ENCODE measurements around the gene TWSG1.
"Not testable (repeated sequence)": the region's sequence is repeated elsewhere in the genome, so short reads cannot be mapped to it uniquely, and the experiment has no call there.

The TWSG1 gene

DNA sequence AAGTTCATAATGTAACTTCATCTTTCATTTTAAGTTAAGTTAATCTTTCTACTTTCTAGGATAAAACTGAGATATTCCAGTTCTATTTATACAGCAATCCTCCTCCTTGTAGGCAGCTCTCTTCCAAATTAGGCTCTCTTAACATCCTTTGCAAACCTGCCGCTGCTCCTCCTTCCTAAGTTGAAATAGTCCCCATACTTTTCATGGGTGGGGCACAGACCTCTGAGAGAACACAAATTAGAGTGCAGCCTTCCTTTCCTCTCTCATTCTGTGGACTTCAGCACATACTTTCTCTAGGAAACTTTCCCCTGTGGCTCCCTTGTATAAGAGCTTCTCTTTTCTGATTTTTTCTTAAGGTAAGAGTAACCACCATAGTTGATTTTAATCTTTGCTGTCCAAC, 28.3 kb downstream of the TWSG1 start:
- TF ChIP-seq, protein P1, sequence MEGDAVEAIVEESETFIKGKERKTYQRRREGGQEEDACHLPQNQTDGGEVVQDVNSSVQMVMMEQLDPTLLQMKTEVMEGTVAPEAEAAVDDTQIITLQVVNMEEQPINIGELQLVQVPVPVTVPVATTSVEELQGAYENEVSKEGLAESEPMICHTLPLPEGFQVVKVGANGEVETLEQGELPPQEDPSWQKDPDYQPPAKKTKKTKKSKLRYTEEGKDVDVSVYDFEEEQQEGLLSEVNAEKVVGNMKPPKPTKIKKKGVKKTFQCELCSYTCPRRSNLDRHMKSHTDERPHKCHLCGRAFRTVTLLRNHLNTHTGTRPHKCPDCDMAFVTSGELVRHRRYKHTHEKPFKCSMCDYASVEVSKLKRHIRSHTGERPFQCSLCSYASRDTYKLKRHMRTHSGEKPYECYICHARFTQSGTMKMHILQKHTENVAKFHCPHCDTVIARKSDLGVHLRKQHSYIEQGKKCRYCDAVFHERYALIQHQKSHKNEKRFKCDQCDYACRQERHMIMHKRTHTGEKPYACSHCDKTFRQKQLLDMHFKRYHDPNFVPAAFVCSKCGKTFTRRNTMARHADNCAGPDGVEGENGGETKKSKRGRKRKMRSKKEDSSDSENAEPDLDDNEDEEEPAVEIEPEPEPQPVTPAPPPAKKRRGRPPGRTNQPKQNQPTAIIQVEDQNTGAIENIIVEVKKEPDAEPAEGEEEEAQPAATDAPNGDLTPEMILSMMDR (IDR thresholded peaks at IDR 0.05; ENCODE audit: low read depth, low read length, missing control alignments), result no peak
- DNase-seq, result no peak
- Histone ChIP-seq H3K4me3 (ENCODE audit: low read depth, low read length) (no peak overlapping the region), H3K36me3 (replicated peaks) (peaks cover 2% of the 10 kb centered on the region), H3K27ac (no peak overlapping the region), H3K27me3 (replicated peaks) (no peaks in the 10 kb centered on the region)
- in situ Hi-C loops (cut with HindIII; ENCODE audit: low pct_ligation_motif_present, low sequenced_read_pairs), result no loop called here

DNA sequence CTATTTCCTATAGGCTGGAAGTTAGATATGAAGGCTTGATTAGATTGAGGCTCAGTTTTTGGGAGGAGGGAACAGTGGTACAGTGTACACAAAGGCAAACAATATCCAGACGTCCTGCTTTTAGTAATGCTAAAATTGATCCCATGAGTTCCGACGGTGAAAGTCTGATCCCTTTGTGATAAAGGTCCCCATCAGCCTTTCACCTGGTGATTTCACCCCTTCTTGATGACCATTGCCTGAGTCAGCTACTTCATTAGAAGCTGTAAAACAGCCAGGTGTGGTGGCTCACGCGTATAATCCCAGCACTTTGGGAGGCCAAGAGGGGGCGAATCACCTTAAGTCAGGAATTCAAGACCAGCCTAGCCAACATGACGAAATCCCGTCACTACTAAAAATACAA, 29.7 kb downstream of the TWSG1 start:
- Histone ChIP-seq H3K36me3 (replicated peaks) (peaks cover 2% of the 10 kb centered on the region), H3K27me3 (replicated peaks) (no peaks in the 10 kb centered on the region), H3K27ac (no peak overlapping the region), H3K4me3 (ENCODE audit: low read depth, low read length) (no peak overlapping the region)
- TF ChIP-seq, protein P1 (IDR thresholded peaks at IDR 0.05; ENCODE audit: low read depth, low read length, missing control alignments), result no peak
- no peak for DNase-seq
- in situ Hi-C loops (cut with HindIII; ENCODE audit: low pct_ligation_motif_present, low sequenced_read_pairs), result no loop called here

DNA sequence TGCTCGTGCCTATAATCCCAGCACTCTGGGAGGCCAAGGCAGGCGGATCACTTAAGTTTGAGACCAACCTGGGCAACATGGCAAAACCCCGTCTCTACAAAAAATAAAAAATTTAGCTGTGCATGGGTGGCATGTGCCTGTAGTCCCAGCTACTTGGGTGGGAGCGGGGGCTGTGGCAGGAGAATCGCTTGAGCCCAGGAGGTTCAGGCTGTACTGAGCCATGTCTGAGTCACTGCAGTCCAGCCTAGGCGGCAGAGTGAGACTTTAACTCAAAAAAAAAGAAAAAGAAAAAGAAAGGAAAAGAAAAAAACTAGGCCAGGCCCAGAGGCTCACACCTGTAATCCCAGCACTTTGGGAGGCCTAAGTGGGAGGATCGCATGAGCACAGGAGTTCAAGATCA, 30.8 kb downstream of the TWSG1 start:
- peak; percentile 26 for DNase-seq
- Histone ChIP-seq H3K4me3 (ENCODE audit: low read depth, low read length) (no peak overlapping the region), H3K27ac (no peak overlapping the region), H3K27me3 (replicated peaks) (no peaks in the 10 kb centered on the region), H3K36me3 (replicated peaks) (peaks cover 2% of the 10 kb centered on the region)
- TF ChIP-seq, protein P1 (IDR thresholded peaks at IDR 0.05; ENCODE audit: low read depth, low read length, missing control alignments), result no peak
- in situ Hi-C loops (cut with HindIII; ENCODE audit: low pct_ligation_motif_present, low sequenced_read_pairs), result no loop called here

DNA sequence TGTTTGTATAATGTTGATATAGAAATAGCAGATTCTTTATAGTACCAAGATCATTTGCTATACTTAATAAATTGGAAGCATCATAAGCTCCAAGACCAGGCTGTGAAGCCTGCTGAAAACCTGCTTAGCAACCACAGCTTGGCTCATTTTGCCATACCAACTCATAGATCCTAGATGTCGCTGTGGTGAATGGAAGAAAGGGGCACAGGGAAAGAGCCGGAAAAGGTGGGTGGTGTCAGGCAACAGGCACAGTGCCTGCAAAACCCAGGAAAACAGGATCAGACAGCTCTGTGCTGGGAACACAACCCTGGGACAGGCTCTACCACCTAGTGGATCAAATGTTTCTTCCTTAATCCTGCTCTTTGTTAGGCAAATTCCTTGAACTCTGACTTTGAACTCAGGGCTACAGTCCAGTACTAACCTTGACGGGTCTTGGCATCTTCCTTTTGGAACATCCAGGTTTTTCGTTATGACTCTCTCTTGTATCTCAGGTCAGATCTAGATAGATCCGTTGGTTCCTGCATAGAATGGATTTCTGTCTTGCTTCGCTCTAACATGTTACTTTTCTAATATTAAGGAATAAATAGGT, 31.6 kb downstream of the TWSG1 start:
- H3K27ac ChIP-seq, result no peak overlapping the region
- peaks cover 2% of the 10 kb centered on the region for H3K36me3 ChIP-seq (replicated peaks)
- TF ChIP-seq, protein P1 (IDR thresholded peaks at IDR 0.05; ENCODE audit: low read depth, low read length, missing control alignments), result peak; percentile 64
- in situ Hi-C loops (cut with HindIII; ENCODE audit: low pct_ligation_motif_present, low sequenced_read_pairs), result no loop called here
- DNase-seq, result peak; percentile 16
- H3K27me3 ChIP-seq (replicated peaks), result no peaks in the 10 kb centered on the region
- H3K4me3 ChIP-seq (ENCODE audit: low read depth, low read length), result no peak overlapping the region

DNA sequence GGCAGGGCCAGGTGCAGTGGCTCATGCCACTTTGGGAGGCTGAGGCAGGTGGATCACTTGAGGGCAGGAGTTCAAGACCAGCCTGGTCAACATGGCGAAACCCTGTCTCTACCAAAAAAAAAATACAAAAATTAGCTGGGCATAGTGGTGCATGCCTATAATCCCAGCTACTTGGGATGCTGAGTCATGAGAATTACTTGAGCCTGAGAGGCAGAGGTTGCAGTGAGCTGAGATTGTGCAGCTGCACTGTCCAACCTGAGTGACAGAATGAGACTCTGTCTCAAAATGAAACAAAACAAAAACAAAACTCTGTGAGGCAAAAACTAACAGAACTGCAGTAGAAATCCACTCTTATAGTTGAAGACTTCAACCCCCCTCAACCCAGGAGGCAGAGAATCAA, 38.7 kb downstream of the TWSG1 start:
- DNase-seq; H3K4me3 ChIP-seq (ENCODE audit: low read depth, low read length); H3K27ac ChIP-seq; H3K27me3 ChIP-seq (replicated peaks); in situ Hi-C loops (cut with HindIII; ENCODE audit: low pct_ligation_motif_present, low sequenced_read_pairs); H3K36me3 ChIP-seq (replicated peaks): not testable (repeated sequence)

DNA sequence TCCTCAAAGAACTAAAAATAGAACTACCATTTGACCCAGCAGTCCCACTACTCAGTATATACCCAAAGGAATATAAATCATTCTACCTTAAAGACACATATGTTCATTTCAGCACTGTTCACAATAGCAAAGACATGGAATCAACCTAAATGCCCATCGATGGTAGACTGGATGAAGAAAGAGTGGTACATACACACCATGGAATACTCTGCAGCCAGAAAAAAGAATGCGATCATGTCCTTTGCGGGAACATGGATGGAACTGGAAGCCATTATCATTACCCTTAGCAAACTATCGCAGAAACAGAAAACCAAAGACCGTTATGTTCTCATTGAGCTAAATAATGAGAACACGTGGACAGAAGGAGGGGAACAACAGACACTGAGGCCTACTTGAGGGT, 44.5 kb downstream of the TWSG1 start:
- no peak for DNase-seq
- Histone ChIP-seq H3K4me3 (ENCODE audit: low read depth, low read length) (no peak overlapping the region), H3K27me3 (replicated peaks) (no peaks in the 10 kb centered on the region), H3K27ac (no peak overlapping the region), H3K36me3 (replicated peaks) (peaks cover 2% of the 10 kb centered on the region)
- in situ Hi-C loops (cut with HindIII; ENCODE audit: low pct_ligation_motif_present, low sequenced_read_pairs), result no loop called here
- TF ChIP-seq, protein P1 (IDR thresholded peaks at IDR 0.05; ENCODE audit: low read depth, low read length, missing control alignments), result no peak
